ENCODE data around the gene USH2A. TPM values are rescaled to one million over a fixed set of nuclear protein-coding genes. Genes with fewer than 3 reads are reported as not detected.

The USH2A gene
- total RNA-seq, 6 donors from 2014 or later = under 0.01 to 0.11 TPM; not detected in 4

- DNase-seq = peak in 1 of 2 donors; percentile 25
These were observed 763.0 kb downstream of the USH2A start for GRCh38 chr1:215660259-215660658.

GRCh38 chr1:215657047-215657446 is 766.2 kb downstream of the USH2A start:
- H3K27me3 ChIP-seq = no peaks in the 10 kb centered on the region
- H3K36me3 ChIP-seq = no peaks in the 10 kb centered on the region
- TF ChIP-seq POLR2A (IDR thresholded peaks at IDR 0.05) (no peak), EP300 (IDR thresholded peaks at IDR 0.05) (no peak), POLR2AphosphoS5 (IDR thresholded peaks at IDR 0.05) (no peak), CTCF (IDR thresholded peaks at IDR 0.05) (no peak)
- DNase-seq = no peak
- no peak overlapping the region for H3K27ac ChIP-seq
- no peaks in the 10 kb centered on the region for H3K9me3 ChIP-seq
- ATAC-seq (ENCODE audit: low FRiP score in 2 of 2) = no peak
- H3K4me3 ChIP-seq = no peak overlapping the region
- H3K4me1 ChIP-seq = no peaks in the 10 kb centered on the region
- 88 to 90% methylated on average over 4 of the region's 4 CpGs for WGBS, 2 donors

More at GRCh38 chr1:215660259-215660658, 763.0 kb downstream of the USH2A start:
- Histone ChIP-seq H3K4me1 (no peaks in the 10 kb centered on the region), H3K36me3 (no peaks in the 10 kb centered on the region), H3K27me3 (no peaks in the 10 kb centered on the region), H3K4me3 (no peak overlapping the region), H3K9me3 (no peaks in the 10 kb centered on the region), H3K27ac (no peak overlapping the region)
- no peak for ATAC-seq (ENCODE audit: low FRiP score in 2 of 2)
- TF ChIP-seq CTCF (IDR thresholded peaks at IDR 0.05) = no peak
- TF ChIP-seq POLR2A (IDR thresholded peaks at IDR 0.05) = no peak
- TF ChIP-seq EP300 (IDR thresholded peaks at IDR 0.05) = no peak
- no peak for TF ChIP-seq POLR2AphosphoS5 (IDR thresholded peaks at IDR 0.05)

GRCh38 chr1:215652371-215652770 is 770.9 kb downstream of the USH2A start:
- ATAC-seq (ENCODE audit: low FRiP score in 2 of 2) = no peak

GRCh38 chr1:215651867-215652266 is 771.4 kb downstream of the USH2A start:
- Histone ChIP-seq H3K9me3 (no peaks in the 10 kb centered on the region), H3K27me3 (no peaks in the 10 kb centered on the region), H3K4me1 (no peaks in the 10 kb centered on the region), H3K36me3 (no peaks in the 10 kb centered on the region), H3K4me3 (no peak overlapping the region), H3K27ac (no peak overlapping the region)
- no peak for ATAC-seq (ENCODE audit: low FRiP score in 2 of 2)
- TF ChIP-seq CTCF (IDR thresholded peaks at IDR 0.05) (no peak), POLR2A (IDR thresholded peaks at IDR 0.05) (no peak), EP300 (IDR thresholded peaks at IDR 0.05) (no peak), POLR2AphosphoS5 (IDR thresholded peaks at IDR 0.05) (no peak)
- WGBS, 2 donors = 60 to 62% methylated on average over 3 of the region's 3 CpGs
- DNase-seq = no peak

More at GRCh38 chr1:215652371-215652770, 770.9 kb downstream of the USH2A start:
- 72 to 76% methylated on average over 1 of the region's 1 CpG for WGBS, 2 donors
- no peak overlapping the region for H3K27ac ChIP-seq
- DNase-seq = no peak
- H3K36me3 ChIP-seq = no peaks in the 10 kb centered on the region
- no peaks in the 10 kb centered on the region for H3K27me3 ChIP-seq
- no peak overlapping the region for H3K4me3 ChIP-seq
- no peaks in the 10 kb centered on the region for H3K9me3 ChIP-seq
- TF ChIP-seq POLR2A (IDR thresholded peaks at IDR 0.05) (no peak), CTCF (IDR thresholded peaks at IDR 0.05) (no peak), POLR2AphosphoS5 (IDR thresholded peaks at IDR 0.05) (no peak), EP300 (IDR thresholded peaks at IDR 0.05) (no peak)
- no peaks in the 10 kb centered on the region for H3K4me1 ChIP-seq

- DNase-seq = no peak
- TF ChIP-seq EP300 (IDR thresholded peaks at IDR 0.05) = no peak
- TF ChIP-seq CTCF (IDR thresholded peaks at IDR 0.05) = no peak
- TF ChIP-seq POLR2A (IDR thresholded peaks at IDR 0.05) = no peak
- no peak for TF ChIP-seq POLR2AphosphoS5 (IDR thresholded peaks at IDR 0.05)
- no peak overlapping the region for H3K27ac ChIP-seq
- no peak for ATAC-seq (ENCODE audit: low FRiP score in 2 of 2)
- WGBS, 2 donors = 62 to 66% methylated on average over 9 of the region's 9 CpGs
- no peak overlapping the region for H3K4me3 ChIP-seq
- no peaks in the 10 kb centered on the region for H3K4me1 ChIP-seq
- H3K36me3 ChIP-seq = no peaks in the 10 kb centered on the region
- H3K27me3 ChIP-seq = no peaks in the 10 kb centered on the region
- H3K9me3 ChIP-seq = no peaks in the 10 kb centered on the region
These were observed 772.6 kb downstream of the USH2A start for GRCh38 chr1:215650446-215651149.
